Measurements from ENCODE around the gene GRM7. TPM values are rescaled to one million over a fixed set of nuclear protein-coding genes. Genes with fewer than 3 reads are reported as not detected.
A peak's percentile ranks its signal among the peaks of the same experiment; 100 is the strongest.

GRM7 gene
- polyA plus RNA-seq, 4 donors = 0.01 to 0.30 TPM; not detected in 2

DNA sequence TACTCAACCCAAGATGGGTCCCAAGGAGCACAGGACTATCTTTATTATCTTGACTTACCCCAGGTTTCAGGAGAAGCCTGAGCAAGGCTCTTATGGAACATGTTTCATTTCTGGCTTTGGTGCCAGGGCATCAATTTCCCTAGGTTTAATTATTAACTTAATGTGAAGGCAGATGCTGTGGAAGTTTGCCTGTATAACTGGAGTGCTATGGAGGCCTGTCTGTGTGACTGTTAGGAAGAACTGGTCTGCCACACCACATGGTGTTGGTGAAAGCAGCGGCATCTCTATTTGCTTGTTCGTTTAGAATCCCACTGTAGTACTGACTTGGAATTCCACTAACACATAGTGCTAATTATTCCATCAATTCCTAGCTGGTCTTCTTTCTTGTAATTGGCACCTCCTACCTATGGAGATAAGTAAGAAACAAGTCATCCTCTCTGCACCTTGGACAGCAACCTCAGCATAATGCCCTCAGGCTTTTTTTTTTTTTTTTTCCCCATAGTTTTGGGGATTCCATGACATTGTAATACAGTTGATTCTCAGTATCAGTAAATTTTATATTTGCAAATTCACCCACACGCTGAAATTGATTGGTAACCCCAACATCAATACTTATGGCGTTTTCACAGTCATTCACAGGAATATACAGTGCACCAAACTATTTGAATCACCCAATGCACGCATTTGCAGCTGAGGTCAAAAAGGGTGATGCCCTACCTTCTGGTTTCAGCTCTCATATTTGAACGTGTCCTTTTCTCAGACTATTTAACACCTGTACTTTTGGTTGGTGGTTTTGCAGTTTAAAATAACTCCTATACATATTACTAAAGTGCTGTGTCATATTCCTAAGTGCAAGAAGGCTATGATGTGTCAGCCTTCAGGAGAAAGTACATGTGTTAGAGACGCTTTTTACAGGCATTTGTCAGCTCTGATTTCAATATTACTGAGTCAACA is 867.9 kb downstream of the GRM7 start:
- H3K27ac ChIP-seq (ENCODE audit: low read depth in 1 of 3, low read length in 2 of 3) = no peak overlapping the region
- H3K27me3 ChIP-seq (ENCODE audit: control insufficient read depth in 3 of 3, insufficient read depth in 3 of 3, low read length in 3 of 3) = no peaks in the 10 kb centered on the region
- no peak overlapping the region for H3K4me3 ChIP-seq (ENCODE audit: low read depth in 1 of 3, low read length in 3 of 3)
- 71 to 84% (median 76%) methylated on average over 7 of the region's 7 CpGs for WGBS, 3 donors
- peak in 1 of 2 donors; percentile 11 for DNase-seq
- no peaks in the 10 kb centered on the region for H3K4me1 ChIP-seq (ENCODE audit: control insufficient read depth in 3 of 3, insufficient read depth in 2 of 3, low read depth in 1 of 3, low read length in 2 of 3)
- no peaks in the 10 kb centered on the region for H3K36me3 ChIP-seq (ENCODE audit: control insufficient read depth in 3 of 3, insufficient read depth in 2 of 3, low read depth in 1 of 3, low read length in 3 of 3)
- no peaks in the 10 kb centered on the region for H3K9me3 ChIP-seq (ENCODE audit: control insufficient read depth in 2 of 2, insufficient read depth in 1 of 2, low read depth in 1 of 2, low read length in 1 of 2)
- no peak for FAIRE-seq

DNA sequence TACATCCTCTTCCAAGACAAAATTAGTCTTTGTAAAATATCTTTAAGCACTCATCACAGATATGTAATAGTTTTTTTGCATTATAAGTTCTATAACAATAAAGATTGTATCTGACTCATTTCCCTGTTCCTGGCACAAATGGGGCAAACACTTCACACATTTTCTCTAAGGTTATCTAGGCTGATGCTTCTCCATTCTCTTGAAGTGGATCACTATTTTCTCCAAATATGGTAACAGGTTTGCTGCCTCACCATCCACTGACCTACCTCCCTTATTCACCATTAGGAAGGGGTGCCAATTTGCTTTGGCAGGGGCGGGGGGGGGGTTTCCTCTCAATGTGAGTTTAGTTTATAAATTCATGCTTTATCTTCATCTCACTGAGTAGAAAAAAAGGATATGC is 873.0 kb downstream of the GRM7 start:
- DNase-seq (no peak), FAIRE-seq (no peak)
- WGBS, 3 donors = 54 to 74% (median 56%) methylated on average over 1 of the region's 1 CpG
- Histone ChIP-seq H3K4me3 (ENCODE audit: low read depth in 1 of 3, low read length in 3 of 3) (no peak overlapping the region), H3K36me3 (ENCODE audit: control insufficient read depth in 3 of 3, insufficient read depth in 2 of 3, low read depth in 1 of 3, low read length in 3 of 3) (no peaks in the 10 kb centered on the region), H3K4me1 (ENCODE audit: control insufficient read depth in 3 of 3, insufficient read depth in 2 of 3, low read depth in 1 of 3, low read length in 2 of 3) (no peaks in the 10 kb centered on the region), H3K27ac (ENCODE audit: low read depth in 1 of 3, low read length in 2 of 3) (no peak overlapping the region), H3K27me3 (ENCODE audit: control insufficient read depth in 3 of 3, insufficient read depth in 3 of 3, low read length in 3 of 3) (no peaks in the 10 kb centered on the region), H3K9me3 (ENCODE audit: control insufficient read depth in 2 of 2, insufficient read depth in 1 of 2, low read depth in 1 of 2, low read length in 1 of 2) (no peaks in the 10 kb centered on the region)

DNA sequence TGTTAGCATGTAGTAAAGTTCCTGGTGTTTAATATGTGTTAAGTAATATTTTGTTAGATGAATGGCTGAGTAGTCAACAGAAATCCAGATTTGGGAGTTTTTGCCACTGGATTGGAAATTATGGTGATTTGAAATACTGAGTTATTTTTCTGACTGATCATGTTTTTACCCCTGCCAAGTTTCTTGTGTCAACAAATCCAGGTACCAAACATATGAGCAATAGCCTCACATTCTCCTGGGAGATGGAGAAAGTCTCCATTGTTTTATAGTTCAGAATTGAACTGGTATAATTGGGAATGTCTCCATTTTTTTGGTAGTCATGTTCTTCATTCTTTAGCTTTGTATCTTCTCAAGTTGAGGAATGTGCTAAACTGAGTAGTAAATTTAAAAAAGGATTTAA is 873.5 kb downstream of the GRM7 start:
- Histone ChIP-seq H3K4me3 (ENCODE audit: low read depth in 1 of 3, low read length in 3 of 3) (no peak overlapping the region), H3K36me3 (ENCODE audit: control insufficient read depth in 3 of 3, insufficient read depth in 2 of 3, low read depth in 1 of 3, low read length in 3 of 3) (no peaks in the 10 kb centered on the region), H3K9me3 (ENCODE audit: control insufficient read depth in 2 of 2, insufficient read depth in 1 of 2, low read depth in 1 of 2, low read length in 1 of 2) (no peaks in the 10 kb centered on the region), H3K27me3 (ENCODE audit: control insufficient read depth in 3 of 3, insufficient read depth in 3 of 3, low read length in 3 of 3) (no peaks in the 10 kb centered on the region), H3K4me1 (ENCODE audit: control insufficient read depth in 3 of 3, insufficient read depth in 2 of 3, low read depth in 1 of 3, low read length in 2 of 3) (no peaks in the 10 kb centered on the region), H3K27ac (ENCODE audit: low read depth in 1 of 3, low read length in 2 of 3) (no peak overlapping the region)
- DNase-seq (no peak), FAIRE-seq (no peak)

DNA sequence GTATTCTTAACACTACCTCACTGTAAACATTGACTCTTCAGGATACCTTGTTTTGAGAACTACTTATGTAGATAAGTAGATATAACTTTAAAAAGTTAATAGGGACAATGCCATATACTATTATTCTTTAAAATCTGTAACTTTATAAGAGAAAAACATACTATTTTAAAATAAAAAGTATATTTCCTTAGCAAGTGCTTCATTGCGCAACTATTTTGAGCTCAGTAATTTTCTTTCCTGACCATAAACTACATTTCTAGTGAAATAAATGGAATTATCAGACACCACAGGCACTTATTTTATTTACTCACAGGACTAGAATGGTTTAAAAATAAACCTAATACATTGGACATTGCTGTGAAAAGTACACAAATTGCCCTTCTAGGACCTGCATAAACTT is 876.3 kb downstream of the GRM7 start:
- 97 to 100% (median 98%) methylated on average over 1 of the region's 1 CpG for WGBS, 3 donors
- DNase-seq (no peak), FAIRE-seq (no peak)
- Histone ChIP-seq H3K9me3 (ENCODE audit: control insufficient read depth in 2 of 2, insufficient read depth in 1 of 2, low read depth in 1 of 2, low read length in 1 of 2) (no peaks in the 10 kb centered on the region), H3K4me1 (ENCODE audit: control insufficient read depth in 3 of 3, insufficient read depth in 2 of 3, low read depth in 1 of 3, low read length in 2 of 3) (no peaks in the 10 kb centered on the region), H3K27ac (ENCODE audit: low read depth in 1 of 3, low read length in 2 of 3) (no peak overlapping the region), H3K36me3 (ENCODE audit: control insufficient read depth in 3 of 3, insufficient read depth in 2 of 3, low read depth in 1 of 3, low read length in 3 of 3) (no peaks in the 10 kb centered on the region), H3K27me3 (ENCODE audit: control insufficient read depth in 3 of 3, insufficient read depth in 3 of 3, low read length in 3 of 3) (no peaks in the 10 kb centered on the region), H3K4me3 (ENCODE audit: low read depth in 1 of 3, low read length in 3 of 3) (no peak overlapping the region)

DNA sequence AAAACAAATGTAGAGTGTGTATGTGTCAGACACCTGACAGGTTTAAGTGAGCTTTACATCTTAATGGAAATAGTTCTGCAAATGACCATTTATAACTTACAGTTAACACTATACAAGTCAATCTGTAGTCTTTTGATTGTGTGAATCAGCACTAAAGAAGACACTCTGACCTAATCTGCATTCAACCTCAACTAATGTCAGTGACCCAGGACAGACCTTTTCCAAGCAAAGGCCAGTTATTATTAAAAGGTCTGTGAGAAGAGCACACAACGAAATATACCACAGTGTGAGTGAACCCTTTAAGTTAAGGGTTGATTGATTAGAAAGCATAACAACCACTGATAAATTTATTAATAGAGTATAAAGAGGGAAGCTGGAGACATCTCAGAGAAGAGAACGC is 878.8 kb downstream of the GRM7 start:
- no peaks in the 10 kb centered on the region for H3K36me3 ChIP-seq (ENCODE audit: control insufficient read depth in 3 of 3, insufficient read depth in 2 of 3, low read depth in 1 of 3, low read length in 3 of 3)
- no peaks in the 10 kb centered on the region for H3K27me3 ChIP-seq (ENCODE audit: control insufficient read depth in 3 of 3, insufficient read depth in 3 of 3, low read length in 3 of 3)
- no peaks in the 10 kb centered on the region for H3K9me3 ChIP-seq (ENCODE audit: control insufficient read depth in 2 of 2, insufficient read depth in 1 of 2, low read depth in 1 of 2, low read length in 1 of 2)
- FAIRE-seq = no peak
- H3K4me3 ChIP-seq (ENCODE audit: low read depth in 1 of 3, low read length in 3 of 3) = no peak overlapping the region
- no peak for DNase-seq
- H3K27ac ChIP-seq (ENCODE audit: low read depth in 1 of 3, low read length in 2 of 3) = no peak overlapping the region
- WGBS, 3 donors = 79 to 83% (median 79%) methylated on average over 2 of the region's 2 CpGs
- H3K4me1 ChIP-seq (ENCODE audit: control insufficient read depth in 3 of 3, insufficient read depth in 2 of 3, low read depth in 1 of 3, low read length in 2 of 3) = no peaks in the 10 kb centered on the region

DNA sequence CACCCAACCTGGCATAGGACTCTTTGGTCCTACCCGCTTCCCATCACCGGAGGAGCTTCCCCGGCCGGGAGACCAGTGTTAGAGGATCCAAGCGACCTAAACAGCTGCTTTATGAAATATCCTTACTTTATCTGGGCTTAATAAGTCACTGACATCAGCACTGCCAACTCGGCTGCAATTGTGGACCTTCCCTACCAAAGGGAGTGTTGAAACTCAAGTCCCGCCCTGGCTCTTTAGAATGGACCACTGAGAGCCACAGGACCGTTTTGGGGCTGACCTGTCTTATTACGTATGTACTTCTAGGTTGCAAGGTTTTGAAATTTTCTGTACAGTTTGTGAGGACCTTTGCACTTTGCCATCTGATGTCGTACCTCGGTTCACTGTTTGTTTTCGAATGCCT is 879.5 kb downstream of the GRM7 start:
- FAIRE-seq (no peak), DNase-seq (no peak)
- H3K36me3 ChIP-seq (ENCODE audit: control insufficient read depth in 3 of 3, insufficient read depth in 2 of 3, low read depth in 1 of 3, low read length in 3 of 3) = no peaks in the 10 kb centered on the region
- no peak overlapping the region for H3K27ac ChIP-seq (ENCODE audit: low read depth in 1 of 3, low read length in 2 of 3)
- H3K9me3 ChIP-seq (ENCODE audit: control insufficient read depth in 2 of 2, insufficient read depth in 1 of 2, low read depth in 1 of 2, low read length in 1 of 2) = no peaks in the 10 kb centered on the region
- no peaks in the 10 kb centered on the region for H3K27me3 ChIP-seq (ENCODE audit: control insufficient read depth in 3 of 3, insufficient read depth in 3 of 3, low read length in 3 of 3)
- H3K4me1 ChIP-seq (ENCODE audit: control insufficient read depth in 3 of 3, insufficient read depth in 2 of 3, low read depth in 1 of 3, low read length in 2 of 3) = no peaks in the 10 kb centered on the region
- WGBS, 3 donors = 74 to 85% (median 81%) methylated on average over 12 of the region's 12 CpGs
- H3K4me3 ChIP-seq (ENCODE audit: low read depth in 1 of 3, low read length in 3 of 3) = no peak overlapping the region

DNA sequence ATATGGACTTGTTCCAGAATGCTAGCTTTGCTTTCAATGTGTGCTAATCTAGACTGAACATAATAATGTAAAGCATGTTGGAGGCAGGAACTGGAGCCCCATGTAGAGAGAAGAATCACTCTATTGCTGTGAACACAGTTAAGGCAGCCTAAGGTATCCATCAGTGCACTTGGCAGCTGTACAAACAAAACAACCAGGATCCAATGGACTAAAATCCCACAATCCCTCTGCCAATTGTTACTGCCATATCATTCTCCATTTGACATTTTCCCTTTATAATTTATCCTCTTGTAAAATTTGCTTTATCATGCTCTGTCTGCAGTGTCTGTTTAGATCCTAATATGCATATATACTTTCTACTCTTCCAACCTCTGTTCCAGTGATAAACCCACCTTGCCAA is 883.9 kb downstream of the GRM7 start:
- Histone ChIP-seq H3K4me1 (ENCODE audit: control insufficient read depth in 3 of 3, insufficient read depth in 2 of 3, low read depth in 1 of 3, low read length in 2 of 3) (no peaks in the 10 kb centered on the region), H3K36me3 (ENCODE audit: control insufficient read depth in 3 of 3, insufficient read depth in 2 of 3, low read depth in 1 of 3, low read length in 3 of 3) (no peaks in the 10 kb centered on the region), H3K27ac (ENCODE audit: low read depth in 1 of 3, low read length in 2 of 3) (no peak overlapping the region), H3K27me3 (ENCODE audit: control insufficient read depth in 3 of 3, insufficient read depth in 3 of 3, low read length in 3 of 3) (no peaks in the 10 kb centered on the region), H3K9me3 (ENCODE audit: control insufficient read depth in 2 of 2, insufficient read depth in 1 of 2, low read depth in 1 of 2, low read length in 1 of 2) (no peaks in the 10 kb centered on the region), H3K4me3 (ENCODE audit: low read depth in 1 of 3, low read length in 3 of 3) (no peak overlapping the region)
- DNase-seq = no peak
- FAIRE-seq = no peak

DNA sequence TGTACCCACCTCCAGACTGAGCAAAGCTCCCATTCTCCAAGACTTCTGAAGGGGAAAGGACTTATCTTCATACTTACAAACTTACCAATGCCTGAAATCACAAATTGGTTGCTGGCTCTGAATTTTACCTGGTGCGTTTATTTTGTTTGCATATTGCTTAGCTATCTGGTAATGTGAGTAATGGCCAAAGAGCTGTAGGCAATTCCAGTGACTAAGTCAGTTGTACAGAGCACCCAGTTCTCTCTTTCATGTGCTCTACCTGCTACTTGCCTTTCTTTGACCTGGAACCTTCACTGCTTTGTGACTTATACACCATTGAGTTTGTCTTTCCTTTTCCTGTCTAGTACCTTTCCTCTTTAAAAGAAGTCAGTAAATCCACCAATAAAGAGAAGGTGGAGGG is 884.8 kb downstream of the GRM7 start:
- DNase-seq = no peak
- H3K27me3 ChIP-seq (ENCODE audit: control insufficient read depth in 3 of 3, insufficient read depth in 3 of 3, low read length in 3 of 3) = no peaks in the 10 kb centered on the region
- H3K9me3 ChIP-seq (ENCODE audit: control insufficient read depth in 2 of 2, insufficient read depth in 1 of 2, low read depth in 1 of 2, low read length in 1 of 2) = no peaks in the 10 kb centered on the region
- no peaks in the 10 kb centered on the region for H3K4me1 ChIP-seq (ENCODE audit: control insufficient read depth in 3 of 3, insufficient read depth in 2 of 3, low read depth in 1 of 3, low read length in 2 of 3)
- 19 to 59% (median 39%) methylated on average over 1 of the region's 1 CpG for WGBS, 3 donors
- H3K4me3 ChIP-seq (ENCODE audit: low read depth in 1 of 3, low read length in 3 of 3) = no peak overlapping the region
- H3K27ac ChIP-seq (ENCODE audit: low read depth in 1 of 3, low read length in 2 of 3) = no peak overlapping the region
- H3K36me3 ChIP-seq (ENCODE audit: control insufficient read depth in 3 of 3, insufficient read depth in 2 of 3, low read depth in 1 of 3, low read length in 3 of 3) = no peaks in the 10 kb centered on the region
- FAIRE-seq = no peak
